GM19025 (cell line): ENCODE data around the gene CPTP.

Experiments used
- ATAC-seq: cut with Tn5 transposase; IDR thresholded peaks from one replicate; pipeline ENCODE4 v1.9.1; 2021; ENCODE audit warnings: mild to moderate bottlenecking, low read depth, moderate library complexity; ENCODE audit not compliant: unreplicated experiment

CPTP gene

DNA sequence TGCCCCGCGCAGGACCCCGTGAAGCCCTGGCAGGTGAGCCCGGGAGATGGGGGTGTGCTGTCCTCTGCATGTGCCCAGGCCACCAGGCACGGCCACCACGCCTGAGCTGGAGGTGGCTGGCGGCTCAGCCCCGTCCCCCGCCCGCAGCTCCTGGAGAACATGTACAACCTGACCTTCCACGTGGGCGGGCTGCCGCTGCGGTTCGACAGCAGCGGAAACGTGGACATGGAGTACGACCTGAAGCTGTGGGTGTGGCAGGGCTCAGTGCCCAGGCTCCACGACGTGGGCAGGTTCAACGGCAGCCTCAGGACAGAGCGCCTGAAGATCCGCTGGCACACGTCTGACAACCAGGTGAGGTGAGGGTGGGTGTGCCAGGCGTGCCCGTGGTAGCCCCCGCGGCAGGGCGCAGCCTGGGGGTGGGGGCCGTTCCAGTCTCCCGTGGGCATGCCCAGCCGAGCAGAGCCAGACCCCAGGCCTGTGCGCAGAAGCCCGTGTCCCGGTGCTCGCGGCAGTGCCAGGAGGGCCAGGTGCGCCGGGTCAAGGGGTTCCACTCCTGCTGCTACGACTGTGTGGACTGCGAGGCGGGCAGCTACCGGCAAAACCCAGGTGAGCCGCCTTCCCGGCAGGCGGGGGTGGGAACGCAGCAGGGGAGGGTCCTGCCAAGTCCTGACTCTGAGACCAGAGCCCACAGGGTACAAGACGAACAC, 8.3 kb downstream of the CPTP start:
- ATAC-seq = no peak

DNA sequence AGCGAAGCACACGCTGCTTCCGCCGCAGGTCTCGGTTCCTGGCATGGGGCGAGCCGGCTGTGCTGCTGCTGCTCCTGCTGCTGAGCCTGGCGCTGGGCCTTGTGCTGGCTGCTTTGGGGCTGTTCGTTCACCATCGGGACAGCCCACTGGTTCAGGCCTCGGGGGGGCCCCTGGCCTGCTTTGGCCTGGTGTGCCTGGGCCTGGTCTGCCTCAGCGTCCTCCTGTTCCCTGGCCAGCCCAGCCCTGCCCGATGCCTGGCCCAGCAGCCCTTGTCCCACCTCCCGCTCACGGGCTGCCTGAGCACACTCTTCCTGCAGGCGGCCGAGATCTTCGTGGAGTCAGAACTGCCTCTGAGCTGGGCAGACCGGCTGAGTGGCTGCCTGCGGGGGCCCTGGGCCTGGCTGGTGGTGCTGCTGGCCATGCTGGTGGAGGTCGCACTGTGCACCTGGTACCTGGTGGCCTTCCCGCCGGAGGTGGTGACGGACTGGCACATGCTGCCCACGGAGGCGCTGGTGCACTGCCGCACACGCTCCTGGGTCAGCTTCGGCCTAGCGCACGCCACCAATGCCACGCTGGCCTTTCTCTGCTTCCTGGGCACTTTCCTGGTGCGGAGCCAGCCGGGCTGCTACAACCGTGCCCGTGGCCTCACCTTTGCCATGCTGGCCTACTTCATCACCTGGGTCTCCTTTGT, 9.1 kb downstream of the CPTP start:
- ATAC-seq = no peak

GRCh38 chr1:1334835-1335234, 10.2 kb downstream of the CPTP start:
- no peak for ATAC-seq

GRCh38 chr1:1335283-1335682, 10.7 kb downstream of the CPTP start:
- no peak for ATAC-seq

GRCh38 chr1:1335792-1336248, 11.2 kb downstream of the CPTP start:
- ATAC-seq = no peak

GRCh38 chr1:1336446-1336845, 11.8 kb downstream of the CPTP start:
- ATAC-seq = no peak

GRCh38 chr1:1336931-1337792, 12.6 kb downstream of the CPTP start:
- ATAC-seq = no peak

DNA sequence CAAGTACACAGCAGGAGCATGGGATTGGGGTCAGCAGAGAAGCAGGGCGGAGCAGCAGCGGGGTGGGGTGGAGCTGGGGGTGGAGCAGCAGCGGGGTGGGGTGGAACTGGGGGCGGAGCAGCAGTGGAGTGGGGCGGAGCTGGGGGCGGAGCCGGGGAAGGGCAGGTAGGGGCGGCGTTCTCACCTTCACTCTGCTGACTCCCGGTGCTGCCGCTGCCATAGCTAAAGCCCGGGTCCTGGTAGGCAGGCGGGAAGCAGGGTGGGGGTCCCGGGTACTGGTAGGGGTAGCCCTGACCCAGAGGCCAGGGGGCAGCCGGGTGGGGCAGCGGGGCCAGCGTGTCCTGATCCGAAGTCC, 13.2 kb downstream of the CPTP start:
- no peak for ATAC-seq

- no peak for ATAC-seq
Observed at GRCh38 chr1:1338278-1338677, 13.7 kb downstream of the CPTP start.

GRCh38 chr1:1340185-1340584, 15.6 kb downstream of the CPTP start:
- ATAC-seq = no peak

DNA sequence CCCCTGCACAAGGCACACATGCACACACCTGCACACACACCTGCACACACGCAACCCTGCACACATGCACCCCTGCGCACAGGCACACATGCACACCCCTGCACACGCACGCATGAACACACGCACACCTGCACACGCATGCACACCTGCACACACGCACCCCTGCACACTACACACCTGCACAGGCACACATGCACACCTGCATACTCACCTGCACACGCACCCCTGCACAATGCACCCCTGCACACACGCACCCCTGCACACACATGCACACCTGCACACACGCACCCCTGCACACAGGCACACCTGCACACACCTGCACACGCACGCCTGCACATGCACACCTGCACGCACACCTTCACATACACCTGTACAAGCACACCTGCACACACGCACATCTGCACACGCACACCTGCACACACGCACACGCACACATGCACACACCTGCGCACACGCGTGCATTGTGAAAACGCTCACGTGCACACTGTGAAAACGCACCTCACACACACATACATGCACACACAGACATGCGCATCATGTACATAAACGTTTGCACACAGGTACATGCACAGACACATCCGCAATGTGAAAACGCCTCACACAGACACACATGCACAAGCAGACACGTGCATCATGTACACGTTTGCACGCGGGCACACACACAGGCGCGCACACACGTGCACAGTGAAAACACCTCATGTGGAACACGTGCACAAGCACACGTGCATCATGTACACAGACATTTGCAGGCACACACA, 16.4 kb downstream of the CPTP start:
- no peak for ATAC-seq

DNA sequence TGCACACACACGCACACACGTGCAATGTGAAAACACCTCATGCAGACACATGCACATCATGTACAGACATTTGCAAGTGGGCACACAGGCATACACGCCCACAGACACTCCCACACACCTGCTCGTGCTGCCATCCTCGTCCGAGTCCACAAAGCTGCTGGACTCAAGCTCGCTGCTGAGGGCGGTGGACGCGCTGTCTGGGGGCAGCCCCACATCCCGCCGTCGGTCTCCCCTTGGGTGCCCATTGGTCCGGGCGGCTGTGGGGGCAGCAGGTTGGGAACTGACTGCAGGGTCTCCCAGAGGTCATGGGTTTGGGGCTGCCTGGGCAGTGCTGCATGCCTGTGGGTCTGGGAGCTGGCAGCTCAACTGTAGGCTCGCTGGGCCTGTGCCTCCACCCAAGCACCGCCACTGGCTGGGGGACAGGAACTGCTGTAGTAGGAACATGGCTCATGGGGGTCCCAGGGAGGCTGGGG, 17.0 kb downstream of the CPTP start:
- ATAC-seq = no peak

GRCh38 chr1:1342061-1342562, 17.5 kb downstream of the CPTP start:
- no peak for ATAC-seq

DNA sequence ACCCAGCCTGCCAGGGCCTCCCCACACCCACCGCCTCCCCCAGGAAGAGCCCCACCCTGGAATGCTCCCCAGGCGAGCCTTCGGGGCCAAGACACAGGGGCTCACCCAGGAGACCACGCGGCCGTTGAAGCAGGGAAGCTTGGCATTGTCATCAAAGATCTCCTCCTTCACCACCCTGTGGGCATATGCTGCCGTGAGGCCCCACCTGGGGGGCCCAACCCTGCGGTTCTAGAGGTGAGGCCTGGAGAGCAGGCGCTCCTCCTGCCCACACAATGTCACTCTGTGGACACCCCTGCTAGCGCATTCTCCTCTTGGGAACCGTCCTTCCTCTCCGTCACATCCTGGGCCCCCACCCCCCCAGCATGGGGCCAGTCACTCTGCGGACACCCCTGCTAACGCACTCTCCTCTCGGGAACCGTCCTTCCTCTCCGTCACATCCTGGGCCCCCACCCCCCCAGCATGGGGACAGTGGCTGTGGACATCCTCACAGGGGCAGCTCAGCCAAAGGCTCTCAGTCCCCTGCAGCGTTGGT, 18.0 kb downstream of the CPTP start:
- ATAC-seq = no peak

DNA sequence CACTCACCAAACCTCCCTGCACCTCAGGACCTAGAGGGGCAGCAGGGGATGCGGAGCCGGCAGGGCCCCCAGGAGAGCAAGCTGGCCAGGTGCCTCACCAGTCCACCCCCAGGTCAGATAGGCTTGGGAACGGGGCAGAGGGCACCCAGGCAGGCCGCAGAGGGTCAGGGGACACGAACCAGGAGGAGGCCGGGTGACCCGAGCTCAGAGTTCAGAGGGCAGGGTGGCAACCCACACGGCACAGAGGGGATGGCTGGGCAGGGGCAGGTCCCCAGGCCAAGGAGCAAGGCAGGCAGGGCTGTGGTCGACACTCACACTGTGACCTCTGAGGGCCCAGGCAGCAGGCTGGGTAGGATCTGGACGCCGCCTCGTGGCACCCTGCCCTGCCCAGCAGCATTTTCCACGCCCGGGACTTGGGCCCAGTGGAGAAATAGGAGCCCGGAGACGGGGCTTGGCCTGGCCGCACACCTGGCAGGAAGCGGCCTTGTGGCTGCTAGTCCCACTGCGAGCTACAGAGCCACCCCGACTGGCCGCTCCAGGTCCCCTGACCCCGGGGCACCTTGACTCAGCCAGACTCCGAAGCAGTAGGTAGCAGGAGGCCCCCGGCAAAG, 19.3 kb downstream of the CPTP start:
- no peak for ATAC-seq

GRCh38 chr1:1344655-1345361, 20.2 kb downstream of the CPTP start:
- ATAC-seq = no peak

DNA sequence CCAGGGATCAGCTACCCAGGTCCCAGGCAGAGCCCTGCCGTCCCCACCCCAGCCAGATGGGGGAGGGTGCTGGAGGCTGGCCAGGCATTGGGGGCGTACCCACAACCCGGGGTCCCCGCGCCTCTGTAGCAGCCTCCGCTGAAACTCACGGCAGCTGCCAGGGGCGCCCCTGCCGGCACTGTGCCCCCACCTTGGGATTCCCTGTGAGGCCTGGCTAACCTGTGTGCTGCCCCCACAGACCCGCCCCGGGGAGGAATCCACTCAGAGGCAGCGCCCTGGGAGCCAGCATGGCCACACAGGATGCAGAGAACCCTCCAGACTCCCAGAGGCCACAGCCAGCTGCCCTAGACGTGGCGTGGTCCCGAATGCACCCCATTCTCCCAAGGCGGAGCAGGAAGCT, 20.8 kb downstream of the CPTP start:
- ATAC-seq = no peak

DNA sequence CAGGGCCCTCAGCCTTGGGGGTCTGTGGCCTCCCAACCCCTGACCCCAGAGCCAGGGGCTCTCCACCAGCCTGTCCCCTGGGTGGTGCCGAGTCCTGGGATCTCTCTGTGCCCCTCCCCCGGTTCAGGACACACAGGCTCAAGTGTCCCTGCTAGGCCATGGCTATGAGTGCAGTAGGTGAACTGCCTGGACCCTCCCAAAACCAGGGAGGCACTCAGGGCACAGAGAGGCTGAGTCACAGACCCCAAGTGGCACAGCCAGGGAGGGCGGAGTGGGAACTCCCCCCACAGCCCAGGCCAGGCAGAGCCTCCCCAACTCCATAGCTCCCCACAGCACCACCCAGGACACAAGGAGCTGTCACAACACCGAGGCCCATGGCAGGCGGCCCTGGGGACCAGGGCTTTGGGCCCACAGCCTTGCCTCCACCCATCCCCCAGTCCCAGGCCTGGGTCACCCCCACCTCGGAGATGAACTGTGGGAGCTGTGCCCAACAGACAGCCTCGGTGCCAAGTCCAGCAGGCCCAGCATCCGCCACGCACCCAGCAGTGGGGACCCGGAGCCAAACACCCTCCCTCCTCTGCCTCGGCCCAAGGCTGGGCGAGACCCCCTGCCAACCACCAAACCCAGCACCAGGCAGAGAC, 21.4 kb downstream of the CPTP start:
- no peak for ATAC-seq

DNA sequence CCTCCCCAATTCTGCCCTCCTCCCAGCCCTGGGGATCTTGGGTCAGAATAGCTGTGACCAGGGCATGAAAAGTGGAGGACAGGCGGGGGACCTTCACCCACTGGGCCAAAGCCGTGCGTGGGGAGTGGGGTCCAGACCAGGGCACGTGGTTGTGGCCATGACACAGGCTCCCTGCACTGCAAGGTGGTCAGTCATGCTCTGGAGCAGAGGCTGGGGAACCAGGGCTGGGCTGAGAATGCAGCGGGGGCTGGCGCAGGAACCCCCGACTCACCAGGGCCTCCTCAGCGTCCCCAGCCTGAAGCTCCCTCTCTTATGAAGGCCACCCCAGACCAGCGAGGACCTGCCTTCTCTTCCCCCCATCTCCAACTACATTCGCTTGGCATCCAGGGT, 21.9 kb downstream of the CPTP start:
- ATAC-seq = no peak
